ENCODE results near the gene ADAMTS12. TPM values are rescaled to one million over a fixed set of nuclear protein-coding genes. Genes with fewer than 3 reads are reported as not detected.

The ADAMTS12 gene
- total RNA-seq, 2 experiments from 2014 or later: not detected

DNA sequence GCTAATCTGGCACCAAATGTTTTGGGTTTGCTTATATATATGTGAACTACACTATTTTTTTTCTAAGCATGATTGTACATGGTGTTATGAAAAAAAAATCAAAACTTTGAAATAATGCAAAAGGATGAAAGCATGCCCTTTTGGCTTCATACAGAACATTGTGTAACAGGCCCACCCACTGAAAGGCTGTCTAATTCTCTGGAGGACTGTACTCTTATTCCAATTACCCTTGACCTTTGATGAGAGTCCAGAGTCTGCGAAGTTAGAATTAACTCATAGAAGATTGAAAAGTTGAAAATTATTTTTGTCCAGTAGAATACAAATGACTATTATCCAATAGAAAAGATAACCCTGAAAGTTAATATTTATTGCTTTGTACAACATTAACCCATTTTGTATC, 117.4 kb downstream of the ADAMTS12 start:
- CTCF ChIA-PET (ENCODE audit: unreplicated experiment): no interaction called here
- H3K4me2 ChIP-seq (ENCODE audit: low read length): no peak overlapping the region
- H3K27ac ChIP-seq (ENCODE audit: low read depth, low read length, poor library complexity, severe bottlenecking): no peak overlapping the region
- no peaks in the 10 kb centered on the region for H3K9me3 ChIP-seq (ENCODE audit: low read length)
- POLR2A ChIA-PET: no interaction called here
- no peaks in the 10 kb centered on the region for H3K9me2 ChIP-seq (ENCODE audit: insufficient read depth, low read length)
- intact Hi-C loops (cut with micrococcal nuclease; ENCODE audit: unreplicated experiment): loop anchor here (10.0 kb wide), 1 partner anchor 60 kb away; no protein-coding TSS in a partner anchor
- no TSS peak for BruUV-seq (replicated peaks)
- no peak overlapping the region for H3K4me3 ChIP-seq (ENCODE audit: low read depth, low read length, poor library complexity, severe bottlenecking)
- H3K36me3 ChIP-seq (ENCODE audit: insufficient read depth, low read length): no peaks in the 10 kb centered on the region
- DNase-seq (ENCODE audit: low spot score): no peak
- H4K20me1 ChIP-seq (ENCODE audit: insufficient read depth, low read length): no peaks in the 10 kb centered on the region
- no peaks in the 10 kb centered on the region for H3K4me1 ChIP-seq (ENCODE audit: insufficient read depth, low read length, poor library complexity, severe bottlenecking)
- TF ChIP-seq, protein P1, sequence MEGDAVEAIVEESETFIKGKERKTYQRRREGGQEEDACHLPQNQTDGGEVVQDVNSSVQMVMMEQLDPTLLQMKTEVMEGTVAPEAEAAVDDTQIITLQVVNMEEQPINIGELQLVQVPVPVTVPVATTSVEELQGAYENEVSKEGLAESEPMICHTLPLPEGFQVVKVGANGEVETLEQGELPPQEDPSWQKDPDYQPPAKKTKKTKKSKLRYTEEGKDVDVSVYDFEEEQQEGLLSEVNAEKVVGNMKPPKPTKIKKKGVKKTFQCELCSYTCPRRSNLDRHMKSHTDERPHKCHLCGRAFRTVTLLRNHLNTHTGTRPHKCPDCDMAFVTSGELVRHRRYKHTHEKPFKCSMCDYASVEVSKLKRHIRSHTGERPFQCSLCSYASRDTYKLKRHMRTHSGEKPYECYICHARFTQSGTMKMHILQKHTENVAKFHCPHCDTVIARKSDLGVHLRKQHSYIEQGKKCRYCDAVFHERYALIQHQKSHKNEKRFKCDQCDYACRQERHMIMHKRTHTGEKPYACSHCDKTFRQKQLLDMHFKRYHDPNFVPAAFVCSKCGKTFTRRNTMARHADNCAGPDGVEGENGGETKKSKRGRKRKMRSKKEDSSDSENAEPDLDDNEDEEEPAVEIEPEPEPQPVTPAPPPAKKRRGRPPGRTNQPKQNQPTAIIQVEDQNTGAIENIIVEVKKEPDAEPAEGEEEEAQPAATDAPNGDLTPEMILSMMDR (conservative IDR thresholded peaks at IDR 0.05; ENCODE audit: low read length): no peak
- TF ChIP-seq EZH2phosphoT487 (IDR thresholded peaks at IDR 0.05; ENCODE audit: borderline replicate concordance, low read depth, low read length): no peak
- no peaks in the 10 kb centered on the region for H3K79me2 ChIP-seq (ENCODE audit: insufficient read depth, low read depth, low read length)
- H2AFZ ChIP-seq (ENCODE audit: low read length): no peak overlapping the region

DNA sequence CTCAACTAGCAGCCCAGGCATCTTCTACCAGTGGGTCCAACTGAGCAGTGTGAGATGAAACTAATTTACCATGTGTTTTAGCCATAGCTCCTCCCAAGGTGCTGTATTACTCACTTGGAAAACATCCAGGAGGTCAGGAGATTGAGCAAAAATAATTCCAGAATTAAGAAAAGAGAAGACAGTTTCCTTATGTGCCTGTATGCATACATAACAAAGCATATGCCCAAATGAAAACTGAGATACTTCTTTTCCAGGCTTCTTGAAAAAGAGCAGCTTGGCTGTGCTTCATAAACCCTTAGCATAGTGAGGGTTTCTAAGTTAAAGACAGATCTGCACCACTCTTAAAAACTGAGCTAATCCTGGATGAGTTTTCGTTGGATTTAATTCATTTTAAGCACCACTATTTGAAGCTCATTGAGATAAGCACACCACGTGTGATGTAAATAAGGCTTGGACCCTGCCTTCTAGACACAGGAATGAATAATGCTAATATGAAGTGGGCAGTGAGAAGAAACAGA, 119.4 kb downstream of the ADAMTS12 start:
- ChIA-PET POLR2A (no interaction called here), CTCF (ENCODE audit: unreplicated experiment) (no interaction called here)
- no TSS peak for BruUV-seq (replicated peaks)
- no peak overlapping the region for H3K27ac ChIP-seq (ENCODE audit: low read depth, low read length, poor library complexity, severe bottlenecking)
- intact Hi-C loops (cut with micrococcal nuclease; ENCODE audit: unreplicated experiment): loop anchor here (10.0 kb wide), 1 partner anchor 58 kb away; no protein-coding TSS in a partner anchor
- H3K79me2 ChIP-seq (ENCODE audit: insufficient read depth, low read depth, low read length): no peaks in the 10 kb centered on the region
- TF ChIP-seq EZH2phosphoT487 (IDR thresholded peaks at IDR 0.05; ENCODE audit: borderline replicate concordance, low read depth, low read length): no peak
- TF ChIP-seq, protein P1 (conservative IDR thresholded peaks at IDR 0.05; ENCODE audit: low read length): no peak
- H3K36me3 ChIP-seq (ENCODE audit: insufficient read depth, low read length): no peaks in the 10 kb centered on the region
- H3K4me3 ChIP-seq (ENCODE audit: low read depth, low read length, poor library complexity, severe bottlenecking): no peak overlapping the region
- no peak overlapping the region for H3K4me2 ChIP-seq (ENCODE audit: low read length)
- no peaks in the 10 kb centered on the region for H3K9me3 ChIP-seq (ENCODE audit: low read length)
- no peaks in the 10 kb centered on the region for H3K4me1 ChIP-seq (ENCODE audit: insufficient read depth, low read length, poor library complexity, severe bottlenecking)
- H4K20me1 ChIP-seq (ENCODE audit: insufficient read depth, low read length): no peaks in the 10 kb centered on the region
- DNase-seq (ENCODE audit: low spot score): no peak
- H2AFZ ChIP-seq (ENCODE audit: low read length): no peak overlapping the region
- no peaks in the 10 kb centered on the region for H3K9me2 ChIP-seq (ENCODE audit: insufficient read depth, low read length)

DNA sequence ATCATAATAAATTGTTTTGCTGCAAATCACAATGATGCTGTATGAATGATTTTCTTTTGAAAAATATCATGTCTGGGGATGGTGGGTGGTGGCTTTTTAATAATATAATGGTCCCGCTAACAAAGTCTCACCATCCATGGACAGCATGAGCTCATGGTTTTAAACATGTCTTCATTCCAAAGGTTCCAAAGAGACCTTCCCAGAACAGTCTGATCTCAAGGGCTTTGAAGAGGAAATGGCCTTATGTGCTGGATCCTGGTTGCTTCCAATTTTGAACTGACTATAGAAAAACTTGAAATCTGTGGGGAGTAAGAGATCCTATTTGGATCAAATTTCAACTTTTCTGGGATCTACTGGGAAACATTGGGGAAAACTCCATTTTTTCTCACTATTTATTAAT, 121.8 kb downstream of the ADAMTS12 start:
- no peaks in the 10 kb centered on the region for H3K4me1 ChIP-seq (ENCODE audit: insufficient read depth, low read length, poor library complexity, severe bottlenecking)
- H3K9me3 ChIP-seq (ENCODE audit: low read length): no peaks in the 10 kb centered on the region
- H3K79me2 ChIP-seq (ENCODE audit: insufficient read depth, low read depth, low read length): no peaks in the 10 kb centered on the region
- no peaks in the 10 kb centered on the region for H3K9me2 ChIP-seq (ENCODE audit: insufficient read depth, low read length)
- no peak for TF ChIP-seq EZH2phosphoT487 (IDR thresholded peaks at IDR 0.05; ENCODE audit: borderline replicate concordance, low read depth, low read length)
- TF ChIP-seq, protein P1 (conservative IDR thresholded peaks at IDR 0.05; ENCODE audit: low read length): no peak
- intact Hi-C loops (cut with micrococcal nuclease; ENCODE audit: unreplicated experiment): loop anchor here (10.0 kb wide), 1 partner anchor 55 kb away; no protein-coding TSS in a partner anchor
- no TSS peak for BruUV-seq (replicated peaks)
- no peak overlapping the region for H3K27ac ChIP-seq (ENCODE audit: low read depth, low read length, poor library complexity, severe bottlenecking)
- ChIA-PET POLR2A (interaction anchor here (0.7 kb wide), 1 partner anchor 13 kb away, joined by 5 read pairs; no protein-coding TSS in a partner anchor), CTCF (ENCODE audit: unreplicated experiment) (no interaction called here)
- no peaks in the 10 kb centered on the region for H4K20me1 ChIP-seq (ENCODE audit: insufficient read depth, low read length)
- no peak overlapping the region for H2AFZ ChIP-seq (ENCODE audit: low read length)
- DNase-seq (ENCODE audit: low spot score): no peak
- H3K36me3 ChIP-seq (ENCODE audit: insufficient read depth, low read length): no peaks in the 10 kb centered on the region
- no peak overlapping the region for H3K4me2 ChIP-seq (ENCODE audit: low read length)
- H3K4me3 ChIP-seq (ENCODE audit: low read depth, low read length, poor library complexity, severe bottlenecking): no peak overlapping the region

All from OCI-LY7 (cell line).